HG03045 (cell line): ENCODE results near the gene CHST14.

Source experiments
- ATAC-seq: cut with Tn5 transposase; IDR thresholded peaks from one replicate; pipeline ENCODE4 v1.9.1; 2021; ENCODE audit warnings: mild to moderate bottlenecking, moderate library complexity; ENCODE audit not compliant: unreplicated experiment

The CHST14 gene

DNA sequence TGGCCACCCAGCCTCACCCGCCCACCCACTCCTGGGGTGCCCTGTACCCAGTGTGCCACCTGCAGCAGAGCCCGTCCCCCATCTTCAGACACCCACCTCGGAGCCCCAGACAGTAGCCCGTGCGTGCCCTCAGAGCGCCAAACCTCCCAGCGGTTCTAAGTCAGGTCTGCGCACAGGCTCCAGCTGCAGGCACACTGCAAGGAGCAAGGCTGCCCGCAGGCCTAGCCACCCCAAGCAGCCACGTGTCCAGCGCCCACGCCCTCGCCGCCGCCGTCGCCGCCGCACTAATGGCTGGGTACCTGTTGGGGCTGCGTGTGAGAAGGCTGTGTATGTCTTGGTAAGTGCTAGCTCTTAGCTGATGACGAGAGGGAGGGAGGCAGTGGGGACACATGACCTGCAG is 8.8 kb upstream of the CHST14 start:
- no peak for ATAC-seq

DNA sequence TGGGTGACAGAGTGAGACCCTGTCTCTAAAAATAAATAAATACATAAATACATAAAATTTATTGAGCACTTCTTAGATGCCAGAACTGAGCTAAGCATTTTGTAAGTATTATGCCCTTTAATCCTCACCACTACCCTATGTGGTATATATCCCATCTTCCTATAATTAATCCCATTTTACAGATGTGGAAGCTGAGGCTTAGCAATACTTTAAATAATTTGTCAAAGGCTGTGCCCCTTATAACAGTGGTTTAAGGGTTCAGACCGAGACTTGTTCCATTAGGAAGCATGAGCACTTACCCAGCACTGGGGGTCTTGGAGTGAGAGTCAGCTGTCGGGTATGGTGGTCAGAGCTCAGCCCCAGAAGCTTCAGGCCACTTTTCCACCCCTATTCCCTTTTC is 7.5 kb upstream of the CHST14 start:
- ATAC-seq, result no peak

DNA sequence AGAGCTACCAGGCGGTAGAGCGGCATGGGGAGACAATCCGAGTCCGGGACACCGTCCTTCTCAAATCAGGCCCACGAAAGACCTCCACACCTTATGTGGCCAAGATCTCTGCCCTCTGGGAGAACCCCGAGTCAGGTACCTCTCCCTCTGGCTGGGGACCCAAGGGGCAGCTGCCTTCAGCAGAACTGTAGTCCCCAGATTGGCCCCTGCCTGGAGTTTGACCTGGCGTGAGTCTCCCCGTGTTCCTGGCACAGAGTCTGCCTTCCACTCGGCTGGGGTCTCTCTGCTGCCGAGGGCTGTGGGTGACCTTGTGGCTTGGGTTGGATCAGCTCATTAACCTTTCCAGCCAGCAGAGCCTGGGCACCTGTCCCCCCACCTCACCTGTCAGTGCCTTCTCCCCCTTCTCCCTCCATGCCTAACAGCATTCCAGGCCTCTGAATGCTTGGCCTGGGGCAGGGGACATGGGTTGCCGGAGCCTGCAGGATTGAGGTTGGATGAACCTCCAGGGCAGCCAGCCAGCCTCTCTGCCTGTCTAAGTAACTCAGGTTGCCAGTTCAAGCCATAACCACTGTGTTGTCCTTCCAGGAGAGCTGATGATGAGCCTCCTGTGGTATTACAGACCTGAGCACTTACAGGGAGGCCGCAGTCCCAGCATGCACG is 6.8 kb upstream of the CHST14 start:
- no peak for ATAC-seq

DNA sequence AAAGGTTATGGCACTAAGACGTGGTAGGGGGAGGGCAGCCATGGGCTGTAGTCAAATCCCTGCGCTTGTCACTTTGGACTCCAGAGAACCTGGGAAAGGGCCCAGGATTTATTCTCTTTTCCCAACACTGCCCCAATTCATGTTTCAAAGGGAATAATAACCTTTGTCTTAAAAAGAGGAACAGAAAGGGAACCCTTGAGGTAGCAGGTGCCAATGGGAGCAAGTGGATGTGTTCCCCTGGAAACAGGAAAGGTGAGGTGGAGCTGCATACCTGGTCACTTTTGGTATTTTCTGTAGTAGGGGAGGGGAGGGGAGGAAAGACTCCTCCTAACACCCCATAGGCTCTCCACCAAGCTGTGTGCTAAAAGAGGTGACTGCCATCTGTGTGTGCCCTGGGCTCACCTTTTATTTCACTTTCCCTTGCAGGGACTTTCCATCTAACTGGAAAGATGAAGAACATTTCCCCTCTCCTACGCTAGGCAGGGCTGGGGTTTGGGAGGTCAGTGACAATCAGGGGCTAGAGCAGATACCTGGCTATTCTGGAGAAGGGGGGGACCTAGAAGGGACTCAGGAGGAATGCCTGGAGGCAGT is 6.1 kb upstream of the CHST14 start:
- no peak for ATAC-seq

DNA sequence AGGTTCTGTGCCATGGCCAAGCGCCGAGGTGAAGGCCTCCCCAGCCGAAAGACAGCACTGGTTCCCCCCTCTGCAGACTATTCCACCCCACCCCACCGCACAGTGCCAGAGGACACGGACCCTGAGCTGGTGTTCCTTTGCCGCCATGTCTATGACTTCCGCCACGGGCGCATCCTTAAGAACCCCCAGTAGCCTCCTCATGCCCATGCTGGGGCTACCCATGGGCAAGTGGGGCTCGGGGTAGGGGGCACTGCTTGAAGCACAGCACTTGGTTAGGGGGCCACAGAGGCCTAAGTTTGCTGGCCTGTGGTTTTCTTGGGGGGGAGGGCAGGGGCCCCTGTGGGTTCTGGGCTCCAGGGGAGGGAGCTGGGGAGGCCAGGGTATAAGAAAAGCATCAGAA is 4.8 kb upstream of the CHST14 start:
- no peak for ATAC-seq

DNA sequence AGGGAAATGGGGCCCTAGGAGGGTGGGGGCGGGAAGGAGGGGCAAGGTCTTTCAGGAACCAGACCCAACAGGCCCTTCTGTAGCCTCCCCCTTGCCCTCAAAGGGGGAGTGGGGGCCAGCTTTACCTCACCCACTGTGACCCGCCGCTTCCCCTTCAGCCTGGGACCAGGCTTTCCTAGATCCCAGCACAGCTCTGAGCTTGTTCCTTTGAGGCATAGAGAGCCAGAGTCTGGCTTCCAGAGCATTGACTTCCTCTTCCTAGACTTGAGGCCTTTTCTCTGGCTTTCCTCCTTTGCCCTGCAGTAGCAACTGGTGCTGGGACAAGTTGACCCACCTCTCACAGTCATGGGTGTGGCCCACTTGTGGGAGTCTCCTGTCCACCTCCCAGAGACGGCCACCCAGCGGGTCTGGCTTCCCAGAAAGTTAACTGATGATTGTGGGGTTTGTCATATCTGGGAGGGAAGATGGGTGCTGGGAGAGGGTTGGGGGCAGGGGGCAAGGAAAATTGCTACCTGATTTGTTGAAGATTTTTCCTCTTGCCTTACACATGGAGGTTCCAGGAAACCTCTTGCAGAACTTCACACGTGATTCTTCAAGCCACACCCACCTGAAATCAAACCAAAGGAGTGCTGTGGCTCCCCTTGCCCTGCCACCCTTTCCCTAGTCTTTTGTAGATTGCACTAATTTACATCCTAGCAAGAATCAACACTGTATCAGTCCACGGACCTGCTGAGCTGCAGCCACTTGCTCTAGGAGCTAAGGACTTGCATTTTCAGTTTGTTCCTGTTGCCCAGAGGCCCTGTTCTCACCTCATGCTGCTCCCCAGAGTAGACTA is 4.1 kb upstream of the CHST14 start:
- ATAC-seq, result no peak

DNA sequence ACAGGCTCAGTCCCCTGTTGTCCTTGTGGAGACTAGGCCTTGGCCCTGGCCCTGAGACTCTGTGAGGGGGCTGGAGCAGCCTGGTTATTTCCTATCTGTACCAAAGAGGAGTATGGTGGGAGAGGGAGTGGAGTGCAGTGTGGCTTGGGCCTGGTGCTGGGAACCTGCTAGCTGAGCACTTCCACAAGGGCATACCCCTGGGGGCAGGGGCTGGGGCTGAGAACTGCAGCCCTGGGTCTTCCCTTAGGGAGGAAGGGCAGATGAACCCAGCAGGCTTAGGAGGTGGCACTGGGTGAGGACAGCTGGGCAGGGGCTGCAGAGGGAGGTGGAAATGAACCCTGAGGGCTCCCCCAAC is 3.5 kb upstream of the CHST14 start:
- ATAC-seq, result no peak

DNA sequence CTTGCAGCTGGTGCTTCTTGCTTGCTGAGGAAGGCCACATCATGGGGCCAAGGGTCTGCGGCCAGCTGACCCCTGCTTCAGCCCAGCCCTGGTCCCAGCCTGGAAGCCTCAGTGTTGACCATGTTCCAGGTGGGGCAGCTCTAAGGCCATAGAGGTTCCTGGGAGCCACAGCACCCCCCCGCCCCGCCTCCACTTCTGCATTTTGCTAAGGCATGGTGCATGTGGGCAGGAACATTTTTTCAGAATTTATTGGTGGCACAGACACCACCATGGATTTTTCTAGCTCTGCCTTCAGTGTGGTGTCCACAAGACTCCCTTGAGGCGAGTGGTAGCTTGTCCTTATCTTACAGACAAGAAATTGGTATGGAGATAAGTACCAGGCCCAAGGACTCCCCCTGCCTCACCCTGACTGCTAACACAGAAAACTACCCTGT is 1.9 kb upstream of the CHST14 start:
- ATAC-seq, result no peak

DNA sequence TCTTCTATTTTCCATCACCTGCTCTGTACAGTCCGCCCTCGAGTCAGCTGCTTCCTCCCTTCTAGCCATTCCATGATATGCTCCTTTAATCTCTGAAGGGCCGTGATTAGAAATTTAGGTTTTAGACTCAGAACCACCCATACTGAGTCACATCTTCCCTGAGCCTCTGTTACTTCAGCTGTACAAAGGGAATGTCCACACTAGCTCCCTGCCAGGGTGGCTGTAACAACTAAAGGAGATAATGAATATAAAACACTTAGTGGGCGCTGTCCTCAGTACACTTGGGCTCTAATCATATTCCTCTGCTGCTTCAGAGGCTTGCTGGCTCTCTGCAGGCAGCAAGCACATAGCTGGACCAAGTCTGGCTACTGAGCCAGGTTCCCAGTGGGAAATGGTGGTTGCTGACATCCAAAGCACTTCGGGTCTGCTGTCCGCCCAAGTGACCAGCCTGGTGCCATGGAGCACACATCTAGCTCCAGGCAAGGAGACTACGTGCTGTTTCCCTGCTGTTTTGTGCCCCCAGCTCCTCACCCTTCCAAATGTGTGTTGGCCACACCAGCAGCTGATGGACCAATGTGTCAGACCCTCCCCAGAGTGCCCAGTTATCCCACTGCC is 901 bp upstream of the CHST14 start:
- ATAC-seq, result no peak

DNA sequence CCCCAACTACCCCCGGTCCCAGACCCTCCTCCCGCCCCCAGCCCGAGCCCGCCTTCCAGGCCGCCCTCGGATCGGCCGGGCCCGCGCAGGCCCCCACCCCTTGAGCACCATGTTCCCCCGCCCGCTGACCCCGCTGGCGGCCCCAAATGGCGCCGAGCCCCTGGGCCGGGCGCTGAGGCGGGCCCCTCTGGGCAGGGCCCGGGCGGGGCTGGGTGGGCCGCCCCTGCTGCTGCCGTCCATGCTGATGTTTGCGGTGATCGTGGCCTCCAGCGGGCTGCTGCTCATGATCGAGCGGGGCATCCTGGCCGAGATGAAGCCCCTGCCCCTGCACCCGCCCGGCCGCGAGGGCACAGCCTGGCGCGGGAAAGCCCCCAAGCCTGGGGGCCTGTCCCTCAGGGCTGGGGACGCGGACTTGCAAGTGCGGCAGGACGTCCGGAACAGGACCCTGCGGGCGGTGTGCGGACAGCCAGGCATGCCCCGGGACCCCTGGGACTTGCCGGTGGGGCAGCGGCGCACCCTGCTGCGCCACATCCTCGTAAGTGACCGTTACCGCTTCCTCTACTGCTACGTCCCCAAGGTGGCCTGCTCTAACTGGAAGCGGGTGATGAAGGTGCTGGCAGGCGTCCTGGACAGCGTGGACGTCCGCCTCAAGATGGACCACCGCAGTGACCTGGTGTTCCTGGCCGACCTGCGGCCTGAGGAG is 472 bp downstream of the CHST14 start:
- ATAC-seq, result peak; percentile 26

DNA sequence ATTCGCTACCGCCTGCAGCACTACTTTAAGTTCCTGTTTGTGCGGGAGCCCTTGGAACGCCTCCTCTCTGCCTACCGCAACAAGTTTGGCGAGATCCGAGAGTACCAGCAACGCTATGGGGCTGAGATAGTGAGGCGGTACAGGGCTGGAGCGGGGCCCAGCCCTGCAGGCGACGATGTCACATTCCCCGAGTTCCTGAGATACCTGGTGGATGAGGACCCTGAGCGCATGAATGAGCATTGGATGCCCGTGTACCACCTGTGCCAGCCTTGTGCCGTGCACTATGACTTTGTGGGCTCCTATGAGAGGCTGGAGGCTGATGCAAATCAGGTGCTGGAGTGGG is 995 bp downstream of the CHST14 start:
- ATAC-seq, result peak; percentile 6

DNA sequence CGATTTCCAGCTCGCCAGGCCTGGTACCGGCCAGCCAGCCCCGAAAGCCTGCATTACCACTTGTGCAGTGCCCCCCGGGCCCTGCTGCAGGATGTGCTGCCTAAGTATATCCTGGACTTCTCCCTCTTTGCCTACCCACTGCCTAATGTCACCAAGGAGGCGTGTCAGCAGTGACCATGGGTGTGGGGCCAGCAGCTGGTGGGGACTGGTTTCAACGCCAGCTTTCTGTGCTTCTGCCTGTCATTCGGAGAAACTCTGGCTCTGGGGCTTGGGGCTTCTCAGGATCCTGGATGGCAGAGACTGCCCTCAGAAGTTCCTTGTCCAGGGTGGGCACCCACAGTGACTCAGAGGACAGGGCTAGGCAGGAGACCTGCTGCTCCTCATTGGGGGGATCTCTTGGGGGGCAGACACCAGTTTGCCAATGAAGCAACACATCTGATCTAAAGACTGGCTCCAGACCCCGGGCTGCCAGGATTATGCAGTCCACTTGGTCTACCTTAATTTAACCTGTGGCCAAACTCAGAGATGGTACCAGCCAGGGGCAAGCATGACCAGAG is 1.5 kb downstream of the CHST14 start:
- ATAC-seq, result no peak

DNA sequence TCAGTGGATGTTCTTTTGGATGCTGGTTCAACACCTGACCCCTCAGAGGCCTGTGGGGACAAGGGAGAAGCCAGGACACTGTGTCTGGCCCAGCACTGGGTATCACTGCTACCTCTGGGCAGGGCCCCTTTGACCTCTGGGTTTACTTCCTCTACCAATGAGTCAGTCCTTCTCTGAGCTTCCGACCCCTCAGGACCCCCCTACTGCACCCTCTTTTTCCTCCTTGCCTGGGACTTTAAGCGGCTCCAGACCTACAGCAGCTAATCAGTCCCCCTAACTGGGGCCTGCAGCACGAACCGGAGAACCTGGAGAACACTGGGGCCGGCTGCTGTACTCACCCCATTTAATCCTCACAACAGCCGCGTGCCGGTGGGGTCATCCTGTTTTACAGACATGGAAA is 3.8 kb downstream of the CHST14 start:
- no peak for ATAC-seq

DNA sequence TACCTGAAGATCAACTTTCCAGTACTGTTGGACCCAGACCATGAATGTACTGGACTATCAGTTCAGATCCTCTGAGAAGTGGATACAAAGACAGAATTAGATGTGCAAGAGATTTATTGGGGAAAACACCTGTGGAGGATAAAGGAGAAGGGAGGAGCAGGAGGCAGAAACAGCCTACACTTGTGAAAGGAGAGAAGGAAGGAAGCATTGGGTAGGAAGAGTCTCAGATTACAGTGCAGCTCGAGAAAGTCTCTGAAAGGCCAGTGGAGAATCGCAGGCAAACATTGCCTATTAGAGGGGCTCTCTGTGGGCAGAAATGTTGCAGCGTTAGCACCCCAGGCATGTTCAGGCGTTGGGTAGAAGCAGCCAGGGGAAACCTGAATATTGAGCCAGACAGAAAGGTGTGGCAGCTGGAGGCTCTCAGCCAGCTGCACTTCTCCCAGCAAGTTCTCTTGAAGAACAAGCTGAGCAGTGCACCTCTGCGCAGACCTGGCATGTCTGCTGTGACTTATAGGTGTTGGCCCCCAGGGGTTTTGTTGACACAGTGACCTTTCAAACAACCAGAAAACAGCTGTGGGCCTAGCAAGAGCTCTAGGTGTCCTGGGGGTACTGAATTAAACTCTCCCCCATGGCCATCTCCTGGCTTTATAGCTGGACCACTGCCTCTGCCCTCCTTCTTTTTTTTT is 7.0 kb downstream of the CHST14 start:
- ATAC-seq, result no peak

DNA sequence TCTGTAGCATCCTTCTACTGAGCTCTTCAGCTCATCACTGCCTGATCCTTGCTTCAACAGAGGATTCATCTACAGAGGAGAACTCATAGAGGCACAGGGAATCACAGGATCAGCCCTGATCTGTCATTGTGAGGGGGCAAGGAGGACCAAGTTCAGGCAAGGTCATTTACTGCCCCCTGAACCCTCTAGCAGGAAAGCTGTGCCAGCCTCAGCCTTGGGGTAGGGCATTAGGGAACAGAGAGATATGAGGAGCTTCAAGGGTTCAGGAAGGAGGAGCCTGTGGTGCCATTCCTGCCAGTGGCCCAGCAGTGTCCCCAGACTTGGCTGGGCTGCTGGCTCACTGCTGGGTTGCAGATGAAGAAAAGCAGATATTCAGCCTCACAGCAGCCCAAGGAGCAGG is 8.2 kb downstream of the CHST14 start:
- no peak for ATAC-seq

DNA sequence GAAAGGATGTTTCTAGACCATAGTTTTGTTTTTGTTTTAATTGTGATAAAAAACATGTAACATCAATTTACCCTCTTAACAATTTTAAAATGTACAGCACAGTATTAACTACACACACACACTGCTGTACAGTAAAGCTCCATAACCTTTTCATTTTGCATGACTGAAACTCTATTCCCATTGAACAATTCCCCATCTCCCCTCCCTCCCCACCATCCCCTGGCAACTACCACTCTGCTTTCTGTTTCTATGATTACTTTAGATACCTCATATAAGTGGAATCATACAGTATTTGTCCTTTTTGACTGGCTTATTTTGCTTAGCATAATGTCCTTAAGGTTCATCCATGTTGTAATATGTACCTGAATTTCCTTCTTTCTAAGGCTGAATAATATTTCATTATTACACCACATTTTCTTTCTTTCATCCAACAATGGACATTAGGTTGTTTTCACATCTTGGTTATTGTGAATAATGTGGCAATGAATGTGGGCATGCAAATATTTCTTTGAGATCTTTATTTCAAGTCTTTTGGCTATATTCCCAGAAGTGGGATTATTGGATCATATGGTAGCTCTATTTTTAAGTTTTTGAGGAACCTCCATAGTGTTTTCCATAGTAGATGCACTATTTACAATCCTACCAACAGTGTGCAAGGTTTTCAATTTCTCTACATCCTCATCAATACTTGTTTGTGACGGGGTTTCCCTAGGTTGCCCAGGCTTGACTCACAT is 10.7 kb downstream of the CHST14 start:
- ATAC-seq, result no peak

DNA sequence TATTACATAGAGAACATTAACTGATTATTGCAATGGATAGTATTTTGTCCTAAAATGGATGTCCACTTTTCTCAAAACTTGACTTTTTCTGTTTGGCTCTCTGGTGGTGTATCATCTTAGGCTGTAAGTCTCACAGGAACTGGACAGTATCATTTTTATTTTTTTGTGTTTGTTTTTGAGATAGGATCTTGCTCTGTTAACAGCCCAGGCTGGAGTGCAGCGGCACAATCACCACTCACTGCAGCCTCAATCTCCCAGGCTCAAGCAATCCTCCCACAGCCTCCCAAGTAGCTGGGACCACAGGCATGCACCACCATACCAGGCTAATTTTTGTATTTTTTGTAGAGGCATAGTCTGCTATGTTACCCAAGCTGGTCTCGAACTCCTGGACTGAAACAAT is 13.1 kb downstream of the CHST14 start:
- no peak for ATAC-seq

DNA sequence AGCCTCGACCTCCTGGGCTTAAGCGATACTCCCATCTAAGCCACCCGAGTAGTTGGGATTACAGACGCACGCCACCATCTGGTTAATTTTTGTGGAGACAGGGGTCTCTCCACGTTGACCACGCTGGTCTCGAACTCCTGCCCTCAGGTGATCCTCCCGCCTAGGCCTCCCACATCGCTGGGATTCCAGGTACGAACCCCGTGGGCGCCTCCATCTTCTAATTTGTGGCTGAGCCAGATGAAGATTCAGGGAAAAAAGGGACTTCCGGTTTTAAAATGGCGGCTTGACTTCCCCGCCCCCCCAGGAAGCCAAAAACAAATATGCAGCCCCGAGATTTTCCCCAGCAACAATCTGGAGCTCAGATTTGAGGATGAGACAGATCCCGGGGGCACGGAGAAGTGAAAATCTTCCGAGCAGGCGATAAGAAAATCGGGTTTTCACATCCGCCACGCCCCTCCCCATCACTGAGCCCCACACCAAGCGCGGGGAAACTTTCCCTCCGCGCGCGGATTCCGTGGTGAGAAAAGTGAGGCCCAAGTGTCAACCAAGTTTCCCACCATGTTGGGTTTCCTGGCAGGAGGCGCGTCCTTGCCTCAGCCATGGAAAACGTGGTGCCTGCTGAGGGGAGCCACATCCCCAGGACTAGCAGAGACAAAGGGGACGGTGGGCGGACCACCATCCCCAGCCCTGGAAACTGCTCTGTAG is 15.4 kb downstream of the CHST14 start:
- no peak for ATAC-seq
